Measurements from ENCODE around the gene STK39. TPM values are rescaled to one million over a fixed set of nuclear protein-coding genes. Genes with fewer than 3 reads are reported as not detected.

STK39 gene
- total RNA-seq, 1 experiment from 2014 or later: 13.8 TPM

- intact Hi-C loops (cut with micrococcal nuclease): no loop called here
- no peaks in the 10 kb centered on the region for H3K36me3 Mint-ChIP-seq (ENCODE audit: insufficient read depth, unreplicated experiment)
- no peak for DNase-seq (ENCODE audit: unreplicated experiment)
- ChIA-PET CTCF (interaction anchor here (0.5 kb wide), 1 partner anchor 22 kb away, joined by 3 read pairs; no protein-coding TSS in a partner anchor), POLR2A (no interaction called here)
- H3K9me3 Mint-ChIP-seq (ENCODE audit: unreplicated experiment): no peaks in the 10 kb centered on the region
- no TSS peak for BruUV-seq (replicated peaks)
- H3K27me3 Mint-ChIP-seq (ENCODE audit: insufficient read depth, unreplicated experiment): no peaks in the 10 kb centered on the region
- peaks cover 6% of the 10 kb centered on the region for H3K4me1 Mint-ChIP-seq (ENCODE audit: insufficient read depth, unreplicated experiment)
- H3K4me3 Mint-ChIP-seq (ENCODE audit: unreplicated experiment): no peak overlapping the region
- TF ChIP-seq, protein P1, sequence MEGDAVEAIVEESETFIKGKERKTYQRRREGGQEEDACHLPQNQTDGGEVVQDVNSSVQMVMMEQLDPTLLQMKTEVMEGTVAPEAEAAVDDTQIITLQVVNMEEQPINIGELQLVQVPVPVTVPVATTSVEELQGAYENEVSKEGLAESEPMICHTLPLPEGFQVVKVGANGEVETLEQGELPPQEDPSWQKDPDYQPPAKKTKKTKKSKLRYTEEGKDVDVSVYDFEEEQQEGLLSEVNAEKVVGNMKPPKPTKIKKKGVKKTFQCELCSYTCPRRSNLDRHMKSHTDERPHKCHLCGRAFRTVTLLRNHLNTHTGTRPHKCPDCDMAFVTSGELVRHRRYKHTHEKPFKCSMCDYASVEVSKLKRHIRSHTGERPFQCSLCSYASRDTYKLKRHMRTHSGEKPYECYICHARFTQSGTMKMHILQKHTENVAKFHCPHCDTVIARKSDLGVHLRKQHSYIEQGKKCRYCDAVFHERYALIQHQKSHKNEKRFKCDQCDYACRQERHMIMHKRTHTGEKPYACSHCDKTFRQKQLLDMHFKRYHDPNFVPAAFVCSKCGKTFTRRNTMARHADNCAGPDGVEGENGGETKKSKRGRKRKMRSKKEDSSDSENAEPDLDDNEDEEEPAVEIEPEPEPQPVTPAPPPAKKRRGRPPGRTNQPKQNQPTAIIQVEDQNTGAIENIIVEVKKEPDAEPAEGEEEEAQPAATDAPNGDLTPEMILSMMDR (IDR thresholded peaks at IDR 0.05; ENCODE audit: unreplicated experiment): no peak
- H3K27ac Mint-ChIP-seq (ENCODE audit: low read depth, unreplicated experiment): no peak overlapping the region
These were observed 75.3 kb downstream of the STK39 start for GRCh38 chr2:168172071-168172470.

DNA sequence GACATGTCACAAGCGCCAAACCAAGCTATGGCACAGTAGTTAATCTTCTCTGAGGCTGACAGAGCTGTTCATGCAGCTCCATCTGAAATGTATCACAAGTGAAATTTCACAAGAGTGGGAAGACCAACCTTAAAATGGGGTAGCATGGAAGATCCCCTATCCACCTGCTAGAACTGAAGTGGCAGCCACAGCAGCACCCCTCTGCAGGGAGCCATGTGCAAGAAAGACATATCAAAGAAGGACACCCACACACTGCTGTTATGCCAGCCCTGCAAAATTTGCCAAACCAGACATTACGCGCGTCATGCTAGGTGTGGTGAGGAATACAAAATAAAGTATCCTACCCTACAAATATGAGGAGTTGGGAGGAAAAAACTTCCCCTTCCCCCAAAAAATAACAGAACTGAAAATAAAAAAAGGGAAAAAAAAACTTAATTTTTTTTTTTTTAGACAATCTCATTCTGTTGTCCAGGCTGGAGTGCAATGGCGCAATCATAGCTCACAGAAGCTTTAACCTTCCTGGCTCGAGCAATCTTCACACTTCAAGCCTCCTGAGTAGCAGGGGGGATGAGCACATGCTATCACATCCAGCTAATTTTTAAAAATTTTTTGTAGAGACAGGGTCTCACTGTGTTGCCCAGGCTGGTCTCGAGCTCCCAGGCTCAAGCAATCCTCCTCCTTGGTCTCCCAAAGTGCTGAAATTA, 76.2 kb downstream of the STK39 start:
- Mint-ChIP-seq H3K36me3 (ENCODE audit: insufficient read depth, unreplicated experiment) (no peaks in the 10 kb centered on the region), H3K9me3 (ENCODE audit: unreplicated experiment) (no peaks in the 10 kb centered on the region), H3K4me1 (ENCODE audit: insufficient read depth, unreplicated experiment) (peaks cover 13% of the 10 kb centered on the region), H3K27me3 (ENCODE audit: insufficient read depth, unreplicated experiment) (no peaks in the 10 kb centered on the region), H3K4me3 (ENCODE audit: unreplicated experiment) (no peak overlapping the region), H3K27ac (ENCODE audit: low read depth, unreplicated experiment) (no peak overlapping the region)
- TF ChIP-seq, protein P1 (IDR thresholded peaks at IDR 0.05; ENCODE audit: unreplicated experiment): no peak
- ChIA-PET CTCF (no interaction called here), POLR2A (interaction anchor here (0.6 kb wide), 1 partner anchor 43 kb away, joined by 3 read pairs; no protein-coding TSS in a partner anchor)
- intact Hi-C loops (cut with micrococcal nuclease): no loop called here
- no peak for DNase-seq (ENCODE audit: unreplicated experiment)
- BruUV-seq (replicated peaks): no TSS peak

- CTCF ChIA-PET: interaction anchor here (0.5 to 1.3 kb wide), 3 partner anchors 13 to 34 kb away, joined by 3 to 4 read pairs (median 4); no protein-coding TSS in a partner anchor
- BruUV-seq (replicated peaks): no TSS peak
These were observed 78.2 kb downstream of the STK39 start for GRCh38 chr2:168169097-168169745.

More at GRCh38 chr2:168169097-168169745, 78.2 kb downstream of the STK39 start:
- POLR2A ChIA-PET: no interaction called here
- Mint-ChIP-seq H3K36me3 (ENCODE audit: insufficient read depth, unreplicated experiment) (no peaks in the 10 kb centered on the region), H3K27me3 (ENCODE audit: insufficient read depth, unreplicated experiment) (no peaks in the 10 kb centered on the region), H3K4me1 (ENCODE audit: insufficient read depth, unreplicated experiment) (peaks cover 13% of the 10 kb centered on the region), H3K4me3 (ENCODE audit: unreplicated experiment) (no peak overlapping the region), H3K9me3 (ENCODE audit: unreplicated experiment) (no peaks in the 10 kb centered on the region), H3K27ac (ENCODE audit: low read depth, unreplicated experiment) (no peak overlapping the region)
- TF ChIP-seq, protein P1 (IDR thresholded peaks at IDR 0.05; ENCODE audit: unreplicated experiment): no peak
- no peak for DNase-seq (ENCODE audit: unreplicated experiment)
- intact Hi-C loops (cut with micrococcal nuclease): no loop called here

All from MCF 10A (cell line).